ENCODE data around the gene MICAL3.

MICAL3 gene

DNA sequence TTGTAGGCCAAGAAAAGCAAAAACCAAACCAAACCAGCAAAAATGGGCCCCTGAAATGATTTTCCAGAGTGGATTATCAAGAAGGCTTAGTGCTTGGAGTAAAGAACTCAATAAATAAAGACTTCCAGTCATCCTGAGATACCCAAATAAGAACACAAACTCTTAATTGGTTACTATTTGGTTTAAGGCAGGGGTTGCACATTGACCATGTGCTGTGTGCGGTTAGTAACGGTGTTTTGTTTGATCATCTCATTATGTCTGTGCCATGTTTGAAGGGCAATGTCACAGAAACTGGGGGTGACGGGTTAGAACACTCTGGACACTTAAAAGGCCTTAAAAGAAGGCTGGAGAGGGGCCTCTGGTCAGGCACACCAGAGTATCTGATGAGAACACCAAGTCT lies 9.7 kb upstream of the MICAL3 start:
- H2BK5ac ChIP-seq (ENCODE audit: low read depth, low read length, poor library complexity): no peak overlapping the region
- no CpG with 5 or more reads among the region's 3 CpGs for WGBS (ENCODE audit: extremely low coverage, insufficient coverage, insufficient read length)
- no peak overlapping the region for H3K23ac ChIP-seq (ENCODE audit: low read length)
- H3K9me3 ChIP-seq (ENCODE audit: insufficient read depth, low read depth, low read length): no peaks in the 10 kb centered on the region
- H3K36me3 ChIP-seq (ENCODE audit: control insufficient read depth in 1 of 2, insufficient read depth in 2 of 2, low read length in 2 of 2): no peaks in the 10 kb centered on the region
- H2BK12ac ChIP-seq (ENCODE audit: low read length): no peak overlapping the region
- H2AFZ ChIP-seq (ENCODE audit: insufficient read depth, low read length, poor library complexity): no peak overlapping the region
- H3K9ac ChIP-seq (ENCODE audit: low read length): no peak overlapping the region
- H3K4me2 ChIP-seq (ENCODE audit: low read length): no peak overlapping the region
- no peak overlapping the region for H3K27ac ChIP-seq (ENCODE audit: low read depth, low read length)
- H3K4ac ChIP-seq (ENCODE audit: low read depth, low read length): no peak overlapping the region
- H3K79me1 ChIP-seq (ENCODE audit: low read length): peaks cover 3% of the 10 kb centered on the region
- H3K18ac ChIP-seq (ENCODE audit: low read length): no peak overlapping the region
- H3K27me3 ChIP-seq (ENCODE audit: insufficient read depth, low read length): no peaks in the 10 kb centered on the region
- no peak overlapping the region for H3K4me3 ChIP-seq (ENCODE audit: low read depth, low read length)
- no peak overlapping the region for H3K14ac ChIP-seq (ENCODE audit: low read length)
- no peak overlapping the region for H2AK5ac ChIP-seq (ENCODE audit: low read length)
- DNase-seq: no peak
- no peak overlapping the region for H4K91ac ChIP-seq (ENCODE audit: low read depth, low read length)
- no peak overlapping the region for H4K12ac ChIP-seq (ENCODE audit: low read depth, low read length)
- peaks cover 12 to 15% of the 10 kb centered on the region in 2 experiments for H3K4me1 ChIP-seq (ENCODE audit: control insufficient read depth in 1 of 2, insufficient read depth in 2 of 2, low read length in 2 of 2)
- no peaks in the 10 kb centered on the region for H3K79me2 ChIP-seq (ENCODE audit: control insufficient read depth, insufficient read depth, low read length, poor library complexity)
- H2BK120ac ChIP-seq (ENCODE audit: insufficient read depth, low read length, poor library complexity): no peak overlapping the region
- no peak overlapping the region for H4K8ac ChIP-seq (ENCODE audit: low read depth, low read length)

DNA sequence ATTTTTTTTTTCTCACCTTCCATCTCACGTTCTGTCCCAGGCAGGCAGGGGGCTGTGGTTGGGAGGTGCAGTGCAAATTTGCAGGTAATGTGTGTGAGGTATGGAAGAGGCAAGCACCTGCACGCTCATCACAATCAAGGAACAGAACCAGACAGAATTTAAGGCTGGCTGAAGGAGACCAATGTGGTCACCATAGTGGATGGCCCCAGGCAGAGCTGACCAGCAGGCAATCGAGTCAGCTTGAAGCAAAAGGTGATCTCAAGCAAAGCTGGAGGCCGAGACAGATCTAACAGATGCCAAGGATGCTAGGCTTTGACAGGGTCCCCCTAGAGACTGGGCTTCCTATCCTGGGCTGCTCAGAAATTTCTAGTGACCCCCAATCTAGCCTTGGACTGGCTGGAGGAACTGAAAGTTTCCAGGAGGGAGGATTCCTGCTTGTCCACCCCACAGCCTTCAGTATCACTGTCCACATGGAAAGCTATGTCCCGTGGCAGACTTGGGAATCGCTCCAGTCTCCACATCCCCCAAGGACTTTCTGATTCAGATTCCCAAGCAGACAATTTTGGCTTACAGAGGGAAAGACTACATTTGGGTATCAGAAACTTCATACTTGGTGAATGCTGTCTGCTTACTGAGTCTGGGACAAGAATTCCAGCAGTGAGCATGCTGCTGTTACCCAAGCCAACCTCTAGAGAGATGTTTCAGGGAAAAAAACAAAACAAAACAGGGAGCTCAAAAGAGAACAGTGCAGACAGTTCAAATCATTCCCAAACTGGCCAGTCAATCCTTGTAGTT lies 9.0 kb upstream of the MICAL3 start:
- no peak overlapping the region for H2AFZ ChIP-seq (ENCODE audit: insufficient read depth, low read length, poor library complexity)
- no peaks in the 10 kb centered on the region for H3K79me2 ChIP-seq (ENCODE audit: control insufficient read depth, insufficient read depth, low read length, poor library complexity)
- H2BK5ac ChIP-seq (ENCODE audit: low read depth, low read length, poor library complexity): no peak overlapping the region
- no peaks in the 10 kb centered on the region for H3K36me3 ChIP-seq (ENCODE audit: control insufficient read depth in 1 of 2, insufficient read depth in 2 of 2, low read length in 2 of 2)
- H3K4me1 ChIP-seq (ENCODE audit: control insufficient read depth in 1 of 2, insufficient read depth in 2 of 2, low read length in 2 of 2): peaks cover 12 to 15% of the 10 kb centered on the region in 2 experiments
- no peak overlapping the region for H2BK120ac ChIP-seq (ENCODE audit: insufficient read depth, low read length, poor library complexity)
- no peak overlapping the region for H3K9ac ChIP-seq (ENCODE audit: low read length)
- H3K4me3 ChIP-seq (ENCODE audit: low read depth, low read length): no peak overlapping the region
- H3K27me3 ChIP-seq (ENCODE audit: insufficient read depth, low read length): no peaks in the 10 kb centered on the region
- WGBS (ENCODE audit: extremely low coverage, insufficient coverage, insufficient read length): no CpG with 5 or more reads among the region's 6 CpGs
- no peak overlapping the region for H4K91ac ChIP-seq (ENCODE audit: low read depth, low read length)
- peaks cover 3% of the 10 kb centered on the region for H3K79me1 ChIP-seq (ENCODE audit: low read length)
- no peak overlapping the region for H3K18ac ChIP-seq (ENCODE audit: low read length)
- no peaks in the 10 kb centered on the region for H3K9me3 ChIP-seq (ENCODE audit: insufficient read depth, low read depth, low read length)
- no peak overlapping the region for H3K4ac ChIP-seq (ENCODE audit: low read depth, low read length)
- no peak overlapping the region for H4K8ac ChIP-seq (ENCODE audit: low read depth, low read length)
- no peak overlapping the region for H2AK5ac ChIP-seq (ENCODE audit: low read length)
- peak; percentile 59 to 70 for DNase-seq
- H3K14ac ChIP-seq (ENCODE audit: low read length): no peak overlapping the region
- no peak overlapping the region for H3K27ac ChIP-seq (ENCODE audit: low read depth, low read length)
- no peak overlapping the region for H3K4me2 ChIP-seq (ENCODE audit: low read length)
- H3K23ac ChIP-seq (ENCODE audit: low read length): no peak overlapping the region
- no peak overlapping the region for H2BK12ac ChIP-seq (ENCODE audit: low read length)
- no peak overlapping the region for H4K12ac ChIP-seq (ENCODE audit: low read depth, low read length)

DNA sequence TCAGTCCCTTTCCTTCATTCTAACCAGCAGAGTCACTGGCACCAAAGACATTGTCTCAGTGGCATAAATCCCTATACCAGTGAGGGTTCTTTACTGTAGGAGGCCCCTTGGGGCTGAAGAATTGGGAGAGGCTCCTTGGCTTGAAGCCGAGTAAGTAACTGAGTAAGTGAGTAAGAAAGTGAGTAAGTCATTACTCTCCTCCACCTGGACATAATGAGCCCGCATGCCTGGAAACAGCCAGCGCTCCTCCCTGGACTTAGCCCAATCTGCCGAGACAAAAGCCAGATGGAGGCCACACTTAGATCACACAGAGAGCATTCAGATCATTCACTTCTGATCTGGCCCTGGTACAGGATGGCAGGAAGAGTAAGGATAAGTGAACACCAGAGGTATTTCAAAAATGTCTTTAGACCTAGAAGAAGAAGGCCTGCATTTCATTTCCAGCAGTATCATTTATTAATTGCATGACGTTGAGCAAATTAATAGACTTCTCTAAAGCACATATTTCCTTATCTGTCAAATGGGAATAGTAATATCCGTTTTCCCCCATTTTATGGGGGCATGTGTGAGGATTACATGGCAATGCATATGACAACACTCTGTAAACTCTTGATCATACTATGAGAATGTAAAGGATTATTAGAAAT lies 8.2 kb upstream of the MICAL3 start:
- Histone ChIP-seq H4K8ac (ENCODE audit: low read depth, low read length) (no peak overlapping the region), H3K79me1 (ENCODE audit: low read length) (peaks cover 3% of the 10 kb centered on the region), H3K4me1 (ENCODE audit: control insufficient read depth in 1 of 2, insufficient read depth in 2 of 2, low read length in 2 of 2) (peaks cover 12 to 15% of the 10 kb centered on the region in 2 experiments), H4K91ac (ENCODE audit: low read depth, low read length) (no peak overlapping the region), H3K23ac (ENCODE audit: low read length) (no peak overlapping the region), H3K27me3 (ENCODE audit: insufficient read depth, low read length) (no peaks in the 10 kb centered on the region), H4K12ac (ENCODE audit: low read depth, low read length) (no peak overlapping the region), H3K9me3 (ENCODE audit: insufficient read depth, low read depth, low read length) (no peaks in the 10 kb centered on the region), H3K4ac (ENCODE audit: low read depth, low read length) (no peak overlapping the region), H3K18ac (ENCODE audit: low read length) (peak overlapping the region; percentile 34), H2BK120ac (ENCODE audit: insufficient read depth, low read length, poor library complexity) (no peak overlapping the region), H2BK5ac (ENCODE audit: low read depth, low read length, poor library complexity) (no peak overlapping the region), H3K27ac (ENCODE audit: low read depth, low read length) (peak overlapping the region; percentile 32), H2BK12ac (ENCODE audit: low read length) (peak overlapping the region; percentile 42), H3K9ac (ENCODE audit: low read length) (no peak overlapping the region), H3K4me2 (ENCODE audit: low read length) (no peak overlapping the region), H3K36me3 (ENCODE audit: control insufficient read depth in 1 of 2, insufficient read depth in 2 of 2, low read length in 2 of 2) (no peaks in the 10 kb centered on the region), H2AK5ac (ENCODE audit: low read length) (no peak overlapping the region), H3K79me2 (ENCODE audit: control insufficient read depth, insufficient read depth, low read length, poor library complexity) (no peaks in the 10 kb centered on the region), H3K14ac (ENCODE audit: low read length) (peak overlapping the region; percentile 45), H3K4me3 (ENCODE audit: low read depth, low read length) (no peak overlapping the region), H2AFZ (ENCODE audit: insufficient read depth, low read length, poor library complexity) (no peak overlapping the region)
- WGBS (ENCODE audit: extremely low coverage, insufficient coverage, insufficient read length): no CpG with 5 or more reads among the region's 6 CpGs
- peak; percentile 90 to 92 for DNase-seq

DNA sequence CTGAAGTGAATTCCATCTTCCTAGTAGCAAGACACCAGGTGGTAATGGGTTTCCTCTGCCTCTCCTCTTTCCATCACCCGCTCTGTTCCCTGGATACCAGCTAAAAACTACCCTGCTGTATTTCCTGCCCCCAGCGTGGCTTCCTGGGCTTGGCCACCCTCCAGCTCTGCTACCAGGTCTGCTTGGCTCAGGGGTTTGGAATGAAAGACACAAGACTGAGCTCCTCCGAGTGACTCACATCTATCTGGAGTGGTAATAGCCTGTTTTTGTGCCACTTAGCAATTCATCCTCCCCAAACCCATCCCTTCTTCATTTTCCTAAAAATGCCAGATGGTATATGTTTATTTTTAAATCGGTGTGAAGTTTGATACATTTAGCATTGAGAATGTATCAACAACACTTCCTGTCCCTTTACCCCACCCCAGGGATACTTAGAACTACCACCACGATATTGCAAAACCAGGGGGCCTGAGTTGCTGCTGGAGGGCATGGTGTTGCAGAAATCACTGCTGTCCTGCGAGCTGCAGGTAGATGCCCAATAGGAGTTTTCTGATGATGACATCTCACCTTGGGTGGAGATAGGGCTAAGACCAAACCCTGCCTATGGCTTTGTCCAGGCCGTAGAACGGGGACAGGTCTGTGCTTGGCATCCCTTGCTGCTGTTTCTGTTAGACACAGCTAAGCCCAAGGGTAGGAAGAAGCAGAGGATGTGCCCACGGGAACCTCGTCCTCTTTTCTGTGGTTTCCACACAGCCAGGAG lies 7.5 kb upstream of the MICAL3 start:
- no CpG with 5 or more reads among the region's 10 CpGs for WGBS (ENCODE audit: extremely low coverage, insufficient coverage, insufficient read length)
- H3K9ac ChIP-seq (ENCODE audit: low read length): no peak overlapping the region

More for the DNA sequence above, 7.5 kb upstream of the MICAL3 start:
- Histone ChIP-seq H3K18ac (ENCODE audit: low read length) (peak overlapping the region; percentile 34), H3K23ac (ENCODE audit: low read length) (no peak overlapping the region), H3K4me2 (ENCODE audit: low read length) (no peak overlapping the region), H3K79me1 (ENCODE audit: low read length) (peaks cover 3% of the 10 kb centered on the region), H4K8ac (ENCODE audit: low read depth, low read length) (no peak overlapping the region), H3K4me1 (ENCODE audit: control insufficient read depth in 1 of 2, insufficient read depth in 2 of 2, low read length in 2 of 2) (peaks cover 12 to 15% of the 10 kb centered on the region in 2 experiments), H3K4me3 (ENCODE audit: low read depth, low read length) (no peak overlapping the region), H3K27ac (ENCODE audit: low read depth, low read length) (peak overlapping the region; percentile 32), H4K12ac (ENCODE audit: low read depth, low read length) (no peak overlapping the region), H3K14ac (ENCODE audit: low read length) (peak overlapping the region; percentile 45), H2BK5ac (ENCODE audit: low read depth, low read length, poor library complexity) (no peak overlapping the region), H2BK120ac (ENCODE audit: insufficient read depth, low read length, poor library complexity) (no peak overlapping the region), H3K79me2 (ENCODE audit: control insufficient read depth, insufficient read depth, low read length, poor library complexity) (no peaks in the 10 kb centered on the region), H4K91ac (ENCODE audit: low read depth, low read length) (no peak overlapping the region), H2BK12ac (ENCODE audit: low read length) (peak overlapping the region; percentile 42), H3K27me3 (ENCODE audit: insufficient read depth, low read length) (no peaks in the 10 kb centered on the region), H3K9me3 (ENCODE audit: insufficient read depth, low read depth, low read length) (no peaks in the 10 kb centered on the region), H3K36me3 (ENCODE audit: control insufficient read depth in 1 of 2, insufficient read depth in 2 of 2, low read length in 2 of 2) (no peaks in the 10 kb centered on the region), H3K4ac (ENCODE audit: low read depth, low read length) (no peak overlapping the region), H2AFZ (ENCODE audit: insufficient read depth, low read length, poor library complexity) (no peak overlapping the region), H2AK5ac (ENCODE audit: low read length) (no peak overlapping the region)
- peak; percentile 91 to 95 for DNase-seq
